OCI-LY7 (cell line): ENCODE measurements around the gene ACADSB. TPM values are rescaled to one million over a fixed set of nuclear protein-coding genes. Genes with fewer than 3 reads are reported as not detected.

ENCODE experiments used
- BruUV-seq: library from RNA; stranded (reverse); fragments of 400-500 nt; replicated peaks from 2 replicates; lab custom pipeline; 2021; lab: Mats Ljungman, UMichigan
- CTCF ChIA-PET: fragments of 300-600 bp; sonication (Branson Sonifier 250); formaldehyde crosslinking; loops from one replicate; lab custom pipeline; 2022; ENCODE audit warnings: antibody characterized with exemption; ENCODE audit not compliant: unreplicated experiment; lab: Charles Lee
- POLR2A ChIA-PET: fragments of 300-600 bp; sonication (Branson Sonifier 250); formaldehyde crosslinking; loops from one replicate; lab custom pipeline; 2022; ENCODE audit warnings: antibody characterized with exemption; lab: Charles Lee
- DNase-seq: peaks from one replicate; pipeline ENCODE4 v3.0.0-alpha.2; 2015; ENCODE audit warnings: low spot score
- H2AFZ ChIP-seq: fragments of 200-600 bp; sonication (generic), shearing (Covaris generic); 2 replicates; pipeline ENCODE4 v1.6.1; 2014; ENCODE audit warnings: mild to moderate bottlenecking, antibody characterized with exemption, low read length, moderate library complexity
- H3K27ac ChIP-seq: fragments of 200-600 bp; sonication (generic); 2 replicates; pipeline ENCODE4 v1.5.1; 2014; ENCODE audit warnings: mixed run types, low read depth, mild to moderate bottlenecking, moderate library complexity, low read length, inconsistent platforms; ENCODE audit not compliant: poor library complexity, severe bottlenecking
- H3K36me3 ChIP-seq: fragments of 200-600 bp; sonication (generic); 2 replicates; pipeline ENCODE4 v1.6.1; 2014; ENCODE audit warnings: mild to moderate bottlenecking, antibody characterized with exemption, low read length, moderate library complexity, mixed read lengths; ENCODE audit not compliant: insufficient read depth
- H3K4me1 ChIP-seq: fragments of 200-600 bp; sonication (generic); 2 replicates; pipeline ENCODE4 v1.5.1; 2014; ENCODE audit warnings: mild to moderate bottlenecking, low read length; ENCODE audit not compliant: insufficient read depth, poor library complexity, severe bottlenecking
- H3K4me2 ChIP-seq: fragments of 200-600 bp; sonication (generic); 2 replicates; pipeline ENCODE4 v1.6.1; 2014; ENCODE audit warnings: mild to moderate bottlenecking, low read length
- H3K4me3 ChIP-seq: fragments of 200-600 bp; sonication (generic); 2 replicates; pipeline ENCODE4 v1.5.1; 2014; ENCODE audit warnings: mild to moderate bottlenecking, low read depth, low read length; ENCODE audit not compliant: poor library complexity, severe bottlenecking
- H3K79me2 ChIP-seq: fragments of 200-600 bp; sonication (generic); 2 replicates; pipeline ENCODE4 v1.6.1; 2016; ENCODE audit warnings: low read depth, mild to moderate bottlenecking, low read length, moderate library complexity, mixed read lengths; ENCODE audit not compliant: insufficient read depth
- H3K9me2 ChIP-seq: fragments of 200-600 bp; sonication (generic); 2 replicates; pipeline ENCODE4 v1.6.1; 2016; ENCODE audit warnings: mild to moderate bottlenecking, low read length, mixed read lengths; ENCODE audit not compliant: insufficient read depth
- H3K9me3 ChIP-seq: fragments of 200-600 bp; sonication (generic); 2 replicates; pipeline ENCODE4 v1.6.1; 2014; ENCODE audit warnings: mild to moderate bottlenecking, mixed run types, low read length, mixed read lengths
- H4K20me1 ChIP-seq: fragments of 200-600 bp; sonication (generic); 2 replicates; pipeline ENCODE4 v1.6.1; 2014; ENCODE audit warnings: mild to moderate bottlenecking, antibody characterized with exemption, low read length, moderate library complexity, mixed read lengths; ENCODE audit not compliant: insufficient read depth
- CTCF ChIP-seq: fragments of 200-600 bp; sonication (generic); conservative IDR thresholded peaks from 2 replicates; pipeline ENCODE4 v1.5.1; 2014; ENCODE audit warnings: mild to moderate bottlenecking, antibody characterized with exemption, low read length, moderate library complexity, mixed read lengths
- EZH2phosphoT487 ChIP-seq: fragments of 200-600 bp; sonication (generic); IDR thresholded peaks from 2 replicates; pipeline ENCODE4 v1.6.1; 2018; ENCODE audit warnings: low read depth, borderline replicate concordance, mild to moderate bottlenecking, mixed run types, antibody characterized with exemption, low read length, moderate library complexity, mixed read lengths
- intact Hi-C: fragments of 100-400 bp; cut with micrococcal nuclease; formaldehyde crosslinking; loops from one replicate; pipeline ENCODE4 v1.10.0; 2022; ENCODE audit not compliant: unreplicated experiment
- total RNA-seq, 2 experiments: library from RNA; depleted of rRNA in 1 of 2; stranded (reverse); fragments of >200 nt in 1 of 2; shearing (Covaris generic) in 1 of 2; gene quantifications; 2 replicates each; pipeline ENCODE4 v1.2.3, GENCODE V29; 2014 to 2022

Gene ACADSB
- total RNA-seq, 2 experiments from 2014 or later, result 3.7 to 14.7 TPM

GRCh38 chr10:123013456-123014419 is 4.9 kb downstream of the ACADSB start:
- H3K79me2 ChIP-seq, result no peaks in the 10 kb centered on the region

GRCh38 chr10:123014772-123015171 is 6.0 kb downstream of the ACADSB start:
- no peak overlapping the region for H3K4me3 ChIP-seq
- no TSS peak for BruUV-seq
- no peaks in the 10 kb centered on the region for H3K79me2 ChIP-seq
- H4K20me1 ChIP-seq, result no peaks in the 10 kb centered on the region
- H3K36me3 ChIP-seq, result no peaks in the 10 kb centered on the region
- CTCF ChIA-PET, result no interaction called here
- intact Hi-C loops, result no loop called here
- DNase-seq, result no peak
- no peak overlapping the region for H2AFZ ChIP-seq
- no peaks in the 10 kb centered on the region for H3K9me2 ChIP-seq
- H3K4me2 ChIP-seq, result no peak overlapping the region
- TF ChIP-seq EZH2phosphoT487, result no peak
- TF ChIP-seq CTCF, result no peak
- H3K9me3 ChIP-seq, result no peaks in the 10 kb centered on the region
- H3K4me1 ChIP-seq, result peaks cover 4% of the 10 kb centered on the region
- POLR2A ChIA-PET, result no interaction called here
- no peak overlapping the region for H3K27ac ChIP-seq

More at GRCh38 chr10:123013456-123014419, 4.9 kb downstream of the ACADSB start:
- BruUV-seq, result no TSS peak
- peaks cover 8% of the 10 kb centered on the region for H3K4me1 ChIP-seq
- no peaks in the 10 kb centered on the region for H4K20me1 ChIP-seq
- TF ChIP-seq EZH2phosphoT487 (no peak), CTCF (no peak)
- intact Hi-C loops, result no loop called here
- CTCF ChIA-PET, result no interaction called here
- DNase-seq, result no peak
- POLR2A ChIA-PET, result interaction anchor here (0.5 to 1.6 kb wide), 4 partner anchors 8 to 199 kb away, joined by 3 to 6 read pairs (median 4); no protein-coding TSS in a partner anchor
- no peak overlapping the region for H2AFZ ChIP-seq
- H3K4me2 ChIP-seq, result no peak overlapping the region
- H3K9me3 ChIP-seq, result no peaks in the 10 kb centered on the region
- no peaks in the 10 kb centered on the region for H3K36me3 ChIP-seq
- H3K27ac ChIP-seq, result no peak overlapping the region
- H3K4me3 ChIP-seq, result no peak overlapping the region
- H3K9me2 ChIP-seq, result no peaks in the 10 kb centered on the region

- CTCF ChIA-PET, result no interaction called here
- intact Hi-C loops, result no loop called here
- H3K4me1 ChIP-seq, result no peaks in the 10 kb centered on the region
Observed at GRCh38 chr10:123016228-123016627, 7.4 kb downstream of the ACADSB start.

More at GRCh38 chr10:123016228-123016627, 7.4 kb downstream of the ACADSB start:
- POLR2A ChIA-PET, result interaction anchor here (0.7 kb wide), 1 partner anchor 227 kb away, joined by 3 read pairs; no protein-coding TSS in a partner anchor
- Histone ChIP-seq H3K27ac (no peak overlapping the region), H3K4me2 (no peak overlapping the region), H3K79me2 (no peaks in the 10 kb centered on the region), H4K20me1 (no peaks in the 10 kb centered on the region), H3K9me3 (no peaks in the 10 kb centered on the region), H2AFZ (no peak overlapping the region), H3K9me2 (no peaks in the 10 kb centered on the region), H3K36me3 (no peaks in the 10 kb centered on the region), H3K4me3 (no peak overlapping the region)
- TF ChIP-seq EZH2phosphoT487 (no peak), CTCF (no peak)
- no peak for DNase-seq
- no TSS peak for BruUV-seq
